ENCODE measurements around the gene POU6F1. TPM values are rescaled to one million over a fixed set of nuclear protein-coding genes. Genes with fewer than 3 reads are reported as not detected.

Gene POU6F1, protein sequence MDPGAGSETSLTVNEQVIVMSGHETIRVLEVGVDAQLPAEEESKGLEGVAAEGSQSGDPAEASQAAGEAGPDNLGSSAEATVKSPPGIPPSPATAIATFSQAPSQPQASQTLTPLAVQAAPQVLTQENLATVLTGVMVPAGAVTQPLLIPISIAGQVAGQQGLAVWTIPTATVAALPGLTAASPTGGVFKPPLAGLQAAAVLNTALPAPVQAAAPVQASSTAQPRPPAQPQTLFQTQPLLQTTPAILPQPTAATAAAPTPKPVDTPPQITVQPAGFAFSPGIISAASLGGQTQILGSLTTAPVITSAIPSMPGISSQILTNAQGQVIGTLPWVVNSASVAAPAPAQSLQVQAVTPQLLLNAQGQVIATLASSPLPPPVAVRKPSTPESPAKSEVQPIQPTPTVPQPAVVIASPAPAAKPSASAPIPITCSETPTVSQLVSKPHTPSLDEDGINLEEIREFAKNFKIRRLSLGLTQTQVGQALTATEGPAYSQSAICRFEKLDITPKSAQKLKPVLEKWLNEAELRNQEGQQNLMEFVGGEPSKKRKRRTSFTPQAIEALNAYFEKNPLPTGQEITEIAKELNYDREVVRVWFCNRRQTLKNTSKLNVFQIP
- total RNA-seq (2022; extraction: Qiagen RNA extraction; ENCODE audit: low read depth): 0.83 to 1.9 TPM (median 1.5 TPM) in 5 replicates

DNA sequence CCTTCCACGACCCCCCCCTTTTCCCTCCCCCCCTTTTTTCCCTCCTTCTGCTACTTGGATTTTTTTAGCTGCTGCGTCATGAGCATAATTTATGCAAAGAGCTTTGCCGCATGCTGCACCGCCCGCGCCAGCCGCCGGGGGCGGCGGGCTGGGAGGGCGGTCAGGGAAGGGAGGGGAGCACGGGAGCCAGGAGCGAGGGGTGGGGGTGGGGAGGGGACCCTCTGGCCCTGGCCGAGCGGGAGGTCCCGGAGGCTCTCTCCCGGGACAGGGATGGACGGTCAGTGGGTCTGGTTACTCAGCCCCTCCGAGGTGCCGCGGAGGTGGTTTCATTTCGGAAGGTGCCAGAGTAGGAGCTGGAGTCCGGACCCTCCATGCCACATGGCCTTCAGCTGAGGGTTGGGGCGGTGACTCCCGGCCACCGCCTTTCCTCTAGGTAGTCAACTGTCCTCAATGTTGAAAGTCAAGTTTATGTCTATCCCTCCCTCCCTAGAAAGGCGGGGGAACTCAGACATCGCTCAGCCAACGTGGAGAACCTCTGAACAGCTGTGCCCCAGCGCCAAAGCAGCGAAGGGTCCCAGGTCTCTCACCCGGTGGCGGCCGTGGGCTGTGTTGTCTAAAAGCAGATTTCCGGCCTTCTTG, at the start of gene POU6F1:
Gene POU6F1 (minus strand): TSS at position 95 of the 639 bp plus-strand sequence. CDS start 11,226 bp downstream, outside the sequence.

DNA sequence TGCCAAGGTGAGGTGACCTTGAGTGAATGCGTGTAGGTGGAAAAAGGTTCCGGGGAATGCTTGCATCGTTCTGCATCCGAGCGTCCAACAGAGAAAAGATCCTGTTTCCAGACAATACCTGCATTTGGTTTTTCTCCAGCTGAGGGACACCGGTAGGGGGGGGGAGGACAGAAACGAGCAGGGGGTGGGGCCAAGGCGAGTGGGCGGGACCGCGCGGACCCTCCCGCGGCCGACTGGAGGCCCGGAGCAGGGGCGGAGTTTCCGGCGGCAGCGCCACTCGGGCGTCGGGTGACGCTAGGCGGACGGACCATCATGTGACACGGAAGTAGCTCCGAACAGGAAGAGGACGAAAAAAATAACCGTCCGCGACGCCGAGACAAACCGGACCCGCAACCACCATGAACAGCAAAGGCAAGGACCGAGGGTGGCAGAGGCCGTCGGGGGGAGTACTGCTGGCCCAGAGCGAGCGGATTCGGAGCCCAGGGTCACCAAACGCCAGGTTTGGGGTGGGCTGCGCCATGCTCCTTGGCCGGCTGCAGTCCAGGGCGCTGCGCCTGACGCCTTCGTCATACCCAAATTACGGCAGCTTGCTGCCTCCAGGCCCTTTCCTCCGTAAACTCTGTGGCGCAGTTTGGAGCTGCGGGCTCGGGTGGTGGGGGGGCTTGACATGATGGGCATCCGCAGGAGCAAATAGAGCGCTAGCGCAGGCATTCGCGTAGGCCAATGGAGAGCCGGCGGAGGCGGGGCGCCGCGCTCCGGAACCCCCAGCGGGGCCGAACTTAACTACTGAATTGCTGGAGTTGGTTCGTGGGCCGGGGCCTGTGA, 20.9 kb upstream of the POU6F1 start, which contains the start of gene DAZAP2:
Gene DAZAP2 (plus strand): TSS at position 317 of the 825 bp plus-strand sequence. CDS start 82 bp downstream, at position 399.

DNA sequence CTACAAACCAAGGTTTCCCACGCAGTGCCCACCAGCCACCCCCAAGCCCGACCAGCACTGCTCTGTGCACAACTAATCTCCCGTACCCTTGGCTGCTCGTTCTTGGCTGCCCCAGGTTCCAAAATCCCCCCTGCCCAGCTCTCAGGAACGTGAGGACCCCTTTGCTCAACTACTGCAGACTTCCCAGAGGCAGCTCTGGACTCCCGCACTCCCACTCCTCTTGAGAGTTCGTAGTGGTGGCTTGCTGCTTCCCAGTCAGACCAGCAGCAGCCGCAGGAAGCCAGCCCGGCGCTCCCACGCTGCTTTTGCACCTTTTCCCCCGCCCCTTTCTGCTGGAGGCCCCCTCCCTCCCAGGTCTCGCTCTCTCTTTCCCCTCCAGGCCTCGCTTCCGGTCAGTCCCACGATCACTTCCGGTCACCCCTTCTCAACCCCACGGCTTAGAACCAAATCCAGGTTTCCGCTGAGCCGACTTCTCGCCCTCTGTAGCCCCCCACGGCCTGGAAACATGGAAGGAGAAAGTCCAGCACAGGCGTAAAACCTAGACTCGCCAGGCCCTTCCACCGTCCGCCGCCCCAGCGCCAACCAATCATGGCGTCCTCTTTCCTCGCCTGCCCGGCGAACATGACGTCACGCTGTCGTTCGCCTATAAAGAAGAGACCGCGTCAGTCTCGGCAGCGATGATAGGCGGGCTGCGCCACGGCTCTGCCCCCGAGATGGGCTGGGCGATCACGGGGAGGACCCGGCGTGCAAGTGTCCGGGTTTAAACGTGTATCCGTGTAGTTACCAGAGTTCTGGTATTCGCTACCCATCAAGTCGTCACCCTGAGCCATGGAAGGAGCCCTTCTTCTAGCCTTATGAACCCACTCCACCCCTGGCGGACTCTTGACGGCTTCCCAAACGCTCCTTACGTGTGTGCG, 45.1 kb downstream of the POU6F1 start, which contains the start of gene TFCP2:
Gene TFCP2 (minus strand): TSS at position 621 of the 917 bp plus-strand sequence. CDS start 713 bp downstream, outside the sequence.

Other genes with a start within 250 kb of the POU6F1 start
- gene SLC11A2, start 191.7 kb downstream of the POU6F1 start, total RNA-seq (2022; extraction: Qiagen RNA extraction; ENCODE audit: low read depth): 20.2 to 27.5 TPM (median 25.8 TPM) in 5 replicates
- gene LETMD1, start 169.7 kb downstream of the POU6F1 start, total RNA-seq (2022; extraction: Qiagen RNA extraction; ENCODE audit: low read depth): 25.2 to 28.8 TPM (median 26.7 TPM) in 5 replicates
- gene CSRNP2, start 134.5 kb downstream of the POU6F1 start, total RNA-seq (2022; extraction: Qiagen RNA extraction; ENCODE audit: low read depth): 11.3 to 14.5 TPM (median 13.4 TPM) in 5 replicates
- 16.3 to 23.6 TPM (median 21.9 TPM) in 5 replicates for gene TFCP2, start 44.9 kb downstream of the POU6F1 start, total RNA-seq (2022; extraction: Qiagen RNA extraction; ENCODE audit: low read depth)
- gene DAZAP2, start 20.8 kb upstream of the POU6F1 start, total RNA-seq (2022; extraction: Qiagen RNA extraction; ENCODE audit: low read depth): 334 to 399 TPM (median 338 TPM) in 5 replicates
- 20.6 to 23.2 TPM (median 21.8 TPM) in 5 replicates for gene SMAGP, start 52.4 kb upstream of the POU6F1 start, total RNA-seq (2022; extraction: Qiagen RNA extraction; ENCODE audit: low read depth)
- 0.05 to 0.11 TPM (median 0.08 TPM) in 4 of 5 replicates, not detected in the other for gene BIN2, start 106.1 kb upstream of the POU6F1 start, total RNA-seq (2022; extraction: Qiagen RNA extraction; ENCODE audit: low read depth)
- not detected in 5 replicates for gene CELA1, start 128.6 kb upstream of the POU6F1 start, total RNA-seq (2022; extraction: Qiagen RNA extraction; ENCODE audit: low read depth)
- gene GALNT6, start 173.3 kb upstream of the POU6F1 start, total RNA-seq (2022; extraction: Qiagen RNA extraction; ENCODE audit: low read depth): 3.1 to 4.7 TPM (median 4.3 TPM) in 5 replicates
- 1.0 to 2.6 TPM (median 1.6 TPM) in 5 replicates for gene SLC4A8, start 206.8 kb upstream of the POU6F1 start, total RNA-seq (2022; extraction: Qiagen RNA extraction; ENCODE audit: low read depth)